Bronchial epithelial cell (primary cell): Measurements from ENCODE around the gene DTX2. TPM values are rescaled to one million over a fixed set of nuclear protein-coding genes. Genes with fewer than 3 reads are reported as not detected.
"Not testable (repeated sequence)": the region's sequence is repeated elsewhere in the genome, so short reads cannot be mapped to it uniquely, and the experiment has no call there.

Experiments
- DNase-seq: peaks from one replicate; pipeline ENCODE4 v3.0.0-alpha.2; 2010; ENCODE audit warnings: low read depth
- FAIRE-seq: peaks from 2 replicates; lab custom pipeline; 2011; peaks lifted over from hg19 to GRCh38; lab: Jason Lieb, UNC
- H3K27me3 ChIP-seq: 2 replicates; pipeline ENCODE4 v1.5.1; 2011; ENCODE audit warnings: low read length; ENCODE audit not compliant: control insufficient read depth, insufficient read depth
- H3K36me3 ChIP-seq: 2 replicates; pipeline ENCODE4 v1.5.1; 2011; ENCODE audit warnings: low read length; ENCODE audit not compliant: control insufficient read depth, insufficient read depth
- H3K4me3 ChIP-seq: 2 replicates; pipeline ENCODE4 v1.5.1; 2011; ENCODE audit warnings: mild to moderate bottlenecking, low read depth, low read length, control low read depth
- total RNA-seq: library from RNA; depleted of rRNA; stranded (reverse); fragments of >200 nt; gene quantifications from 2 replicates; pipeline ENCODE4 v1.2.1, GENCODE V29; 2014

Gene DTX2
- total RNA-seq, 1 donor from 2014 or later, result 10.8 TPM

DNA sequence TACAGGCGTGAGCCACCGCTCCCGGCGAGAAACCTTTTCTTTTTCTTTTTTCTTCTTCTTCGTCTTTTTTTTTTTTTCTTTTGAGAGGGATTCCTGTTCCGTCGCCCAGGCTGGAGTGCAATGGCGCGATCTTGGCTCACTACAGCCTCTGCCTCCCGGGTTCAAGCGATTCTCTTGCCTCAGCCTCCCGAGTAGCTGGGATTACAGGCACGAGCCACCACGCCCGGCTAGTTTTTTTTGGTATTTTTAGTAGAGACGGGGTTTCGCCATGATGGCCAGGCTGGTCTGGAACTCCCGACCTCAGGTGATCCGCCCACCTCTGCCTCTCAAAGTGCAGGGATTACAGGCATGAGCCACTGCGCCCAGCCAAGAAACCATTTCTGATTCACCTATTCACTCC is 742 bp upstream of the DTX2 start:
- H3K27me3 ChIP-seq, H3K36me3 ChIP-seq, FAIRE-seq, H3K4me3 ChIP-seq, DNase-seq: not testable (repeated sequence)

DNA sequence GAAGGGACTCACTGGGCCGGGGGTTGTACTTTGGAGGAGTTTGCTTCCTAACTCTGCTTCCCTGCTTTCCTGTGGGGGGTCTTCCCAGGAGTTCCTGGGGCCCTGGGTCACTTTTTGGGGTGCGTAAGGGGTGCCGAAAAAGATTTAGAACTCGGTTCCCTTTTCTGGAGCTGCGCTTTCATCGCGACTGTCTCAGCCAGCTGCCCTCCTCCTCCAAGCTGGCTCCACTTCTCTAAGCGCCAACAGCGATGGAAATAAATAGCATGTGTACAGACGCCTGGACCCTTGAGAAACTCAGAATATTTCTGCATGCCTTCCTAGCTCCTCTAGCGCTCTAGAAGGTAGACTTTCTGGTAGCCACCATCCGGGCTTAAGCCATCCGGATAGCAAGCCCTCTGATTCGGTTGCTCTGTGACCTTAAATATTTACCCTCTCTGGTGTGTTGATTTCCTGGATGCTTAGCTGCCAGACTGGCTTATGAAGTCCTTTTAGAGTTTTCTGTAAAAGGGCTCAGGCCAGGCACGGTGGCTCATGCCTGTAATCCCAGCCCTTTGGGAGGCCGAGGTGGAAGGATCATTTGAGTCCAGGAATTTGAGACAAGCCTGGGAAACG is 868 bp downstream of the DTX2 start:
- not testable (repeated sequence) for H3K4me3 ChIP-seq, DNase-seq, FAIRE-seq, H3K36me3 ChIP-seq, H3K27me3 ChIP-seq

DNA sequence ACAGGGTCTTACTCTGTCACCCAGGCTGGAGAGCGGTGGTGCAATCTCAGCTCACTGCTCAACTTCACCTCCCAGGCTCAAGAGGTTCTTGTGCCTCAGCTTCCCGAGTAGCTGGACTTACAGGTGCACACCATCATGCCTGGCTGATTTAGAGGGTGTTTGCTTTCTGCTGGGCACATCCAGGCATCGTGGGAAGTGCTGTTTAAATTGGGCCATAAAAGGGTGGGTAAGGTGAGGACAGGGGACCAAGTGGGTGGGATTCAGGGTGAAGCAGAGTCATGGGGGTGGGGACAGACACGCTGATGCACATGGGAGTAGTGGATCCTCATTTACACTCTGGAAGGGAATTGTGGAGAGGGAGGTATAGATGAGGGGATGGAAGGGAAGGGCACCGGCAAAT is 3.5 kb downstream of the DTX2 start:
- not testable (repeated sequence) for DNase-seq, FAIRE-seq, H3K36me3 ChIP-seq, H3K4me3 ChIP-seq, H3K27me3 ChIP-seq

DNA sequence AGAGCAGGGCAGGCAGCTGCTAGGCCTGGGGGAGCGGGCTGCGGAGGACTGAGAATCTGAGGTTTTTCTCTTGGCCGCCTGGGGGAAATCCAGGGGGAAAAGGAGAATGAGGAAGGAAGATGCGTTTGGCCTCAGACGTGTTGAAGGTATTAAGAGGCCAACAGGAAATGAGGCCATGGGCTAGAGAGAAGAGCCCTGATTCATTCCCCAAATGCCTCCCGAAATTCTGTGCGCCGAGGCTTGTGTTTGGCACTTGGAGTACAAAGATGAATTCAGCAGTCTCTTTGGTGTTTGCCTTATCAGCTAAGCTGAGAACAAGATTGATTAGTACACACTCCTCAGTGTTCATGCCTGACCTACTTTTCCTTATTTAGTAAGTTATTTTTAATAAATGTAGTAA is 4.4 kb downstream of the DTX2 start:
- FAIRE-seq, DNase-seq, H3K27me3 ChIP-seq, H3K4me3 ChIP-seq, H3K36me3 ChIP-seq: not testable (repeated sequence)

DNA sequence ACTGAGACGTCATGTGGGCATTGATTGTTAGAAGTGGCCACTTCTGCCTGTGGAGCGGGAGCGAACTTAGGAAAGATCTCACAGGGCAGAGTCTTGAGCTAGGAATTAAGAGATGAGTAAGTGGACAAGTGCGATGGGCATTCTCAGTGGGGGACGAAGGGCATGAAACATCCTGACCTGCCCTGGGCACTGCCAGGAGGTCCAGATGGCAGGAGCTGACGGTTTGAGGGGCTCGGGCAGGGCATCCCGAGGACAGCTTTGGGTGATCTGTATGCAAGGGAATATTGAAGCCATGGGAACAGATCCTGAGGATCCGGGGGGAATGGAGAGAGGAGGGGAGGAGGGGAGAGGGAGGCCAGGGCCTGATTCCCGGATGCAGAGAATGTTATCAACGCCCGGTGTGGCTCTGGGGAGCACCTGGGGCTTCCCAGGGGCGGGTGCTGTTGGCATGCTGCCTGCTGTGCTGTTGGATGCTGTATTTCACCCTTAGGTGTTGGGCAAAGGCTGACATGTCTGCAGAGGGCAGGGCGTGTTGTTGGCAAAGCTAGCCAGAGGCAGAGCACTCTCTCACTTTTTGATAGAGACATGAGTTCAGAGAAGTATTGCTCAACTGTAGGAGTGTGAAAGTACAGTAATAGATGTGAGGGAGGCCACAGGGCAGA is 6.4 kb downstream of the DTX2 start:
- not testable (repeated sequence) for H3K27me3 ChIP-seq, H3K4me3 ChIP-seq, H3K36me3 ChIP-seq
- FAIRE-seq, result peak; percentile 7
- peak; percentile 78 for DNase-seq

DNA sequence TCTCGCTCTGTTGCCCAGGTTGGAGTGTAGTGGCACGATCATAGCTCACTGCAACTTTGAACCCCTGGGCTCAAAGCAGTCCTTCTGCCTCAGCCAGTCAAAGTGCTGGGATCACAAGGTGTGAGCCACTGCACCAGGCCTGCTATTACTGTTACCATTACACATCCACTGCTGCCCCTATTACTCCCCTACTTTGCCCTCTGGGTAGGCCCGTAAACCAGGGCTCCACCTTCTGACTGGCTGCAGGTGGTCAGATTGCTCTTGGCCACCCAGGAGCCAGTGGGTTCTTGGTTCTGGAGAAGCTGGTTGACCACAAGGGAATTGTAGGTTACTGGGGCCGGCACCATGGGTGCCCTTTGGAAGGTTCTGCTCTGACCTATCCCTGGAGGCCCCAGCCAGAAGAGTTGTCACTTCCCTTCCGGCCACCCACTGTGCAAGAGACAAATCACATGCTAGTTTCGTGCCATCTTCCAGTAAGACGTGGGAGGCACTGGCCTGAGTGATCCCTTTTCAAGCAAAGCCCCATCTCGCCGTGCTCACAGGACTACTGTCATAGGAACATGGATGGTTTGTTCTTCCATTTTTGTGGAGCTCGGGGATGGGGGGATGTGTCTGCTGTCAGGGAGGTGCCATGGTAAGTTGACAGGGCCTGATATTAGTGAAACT is 10.2 kb downstream of the DTX2 start:
- H3K36me3 ChIP-seq, FAIRE-seq, DNase-seq, H3K27me3 ChIP-seq, H3K4me3 ChIP-seq: not testable (repeated sequence)

DNA sequence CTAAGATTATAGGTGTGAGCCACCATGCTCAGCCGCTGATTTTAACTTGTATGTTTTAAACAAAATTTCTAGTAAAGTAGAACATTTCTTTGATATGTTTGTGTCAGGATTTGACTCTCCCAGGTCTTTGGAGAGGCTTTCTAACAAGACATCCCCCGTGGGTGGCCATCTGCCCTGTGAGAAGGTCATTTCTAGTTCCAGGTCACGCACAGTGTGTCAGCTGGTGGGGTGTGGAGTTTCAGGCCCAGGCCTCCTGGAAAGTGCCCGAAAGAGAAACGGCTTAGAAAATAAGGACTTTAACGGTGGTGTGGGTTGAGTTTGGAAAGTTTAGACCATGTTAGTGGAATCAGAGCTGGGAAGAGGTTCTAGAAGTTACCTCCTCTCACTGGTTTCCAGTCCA is 11.6 kb downstream of the DTX2 start:
- DNase-seq, H3K36me3 ChIP-seq, H3K27me3 ChIP-seq, H3K4me3 ChIP-seq, FAIRE-seq: not testable (repeated sequence)

DNA sequence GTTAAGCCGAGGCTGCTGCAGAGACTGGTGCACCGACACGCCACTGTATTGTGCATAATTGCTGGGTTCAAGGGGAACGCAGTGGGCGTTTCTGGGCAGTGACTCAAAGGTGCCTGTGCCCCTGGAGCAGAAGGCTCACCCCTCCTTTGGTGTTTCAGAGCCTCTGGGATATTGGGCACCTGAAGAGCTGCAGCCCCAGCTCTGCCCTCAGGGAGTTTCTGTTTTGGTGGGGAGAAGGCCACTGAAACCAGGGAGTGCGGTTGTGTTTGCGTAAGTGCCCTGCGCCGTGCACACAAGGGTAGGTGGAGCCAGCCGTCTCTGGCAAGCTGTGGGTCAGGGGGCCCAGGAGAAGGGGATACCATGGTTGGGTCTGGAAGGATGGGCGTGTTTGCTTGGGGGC is 14.8 kb downstream of the DTX2 start:
- not testable (repeated sequence) for FAIRE-seq, H3K27me3 ChIP-seq, DNase-seq, H3K36me3 ChIP-seq, H3K4me3 ChIP-seq

DNA sequence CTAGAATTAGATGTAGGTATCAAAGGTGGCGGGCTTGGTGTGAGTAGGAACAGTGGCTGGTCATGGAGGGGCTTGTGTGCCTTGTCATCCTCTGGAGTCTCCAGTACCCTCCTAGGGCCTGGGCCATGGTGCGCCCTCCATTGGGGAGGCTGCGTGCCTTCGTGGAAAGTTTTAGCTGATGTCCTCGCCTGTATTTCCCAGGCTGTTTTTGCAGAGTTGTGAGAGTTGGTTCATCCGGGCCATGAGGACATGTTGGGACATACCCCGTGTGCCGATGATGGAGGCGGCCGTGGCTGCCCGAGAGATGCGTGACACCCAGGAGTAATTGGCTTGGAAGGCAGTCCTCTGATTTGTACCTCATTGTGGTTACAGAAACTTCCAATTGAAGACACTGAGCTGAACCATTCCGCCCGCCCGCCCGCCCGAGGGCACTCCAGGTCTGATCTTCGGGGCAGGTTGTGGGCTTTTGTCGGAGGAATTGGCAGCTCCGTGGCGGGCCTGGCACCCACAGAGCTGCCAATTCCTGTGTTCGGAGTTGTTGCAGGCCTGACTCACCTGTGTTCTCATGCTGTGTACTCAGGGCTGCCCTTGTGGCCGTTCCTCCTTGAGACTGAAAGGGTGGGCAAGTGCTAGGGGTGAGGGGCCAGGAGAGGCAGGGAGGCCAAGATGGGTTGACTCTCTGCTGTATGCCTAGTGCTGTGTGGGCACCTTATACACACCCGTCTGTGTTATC is 15.4 kb downstream of the DTX2 start:
- not testable (repeated sequence) for H3K36me3 ChIP-seq, H3K4me3 ChIP-seq, H3K27me3 ChIP-seq
- DNase-seq (peak; percentile 6), FAIRE-seq (peak; percentile 66)

DNA sequence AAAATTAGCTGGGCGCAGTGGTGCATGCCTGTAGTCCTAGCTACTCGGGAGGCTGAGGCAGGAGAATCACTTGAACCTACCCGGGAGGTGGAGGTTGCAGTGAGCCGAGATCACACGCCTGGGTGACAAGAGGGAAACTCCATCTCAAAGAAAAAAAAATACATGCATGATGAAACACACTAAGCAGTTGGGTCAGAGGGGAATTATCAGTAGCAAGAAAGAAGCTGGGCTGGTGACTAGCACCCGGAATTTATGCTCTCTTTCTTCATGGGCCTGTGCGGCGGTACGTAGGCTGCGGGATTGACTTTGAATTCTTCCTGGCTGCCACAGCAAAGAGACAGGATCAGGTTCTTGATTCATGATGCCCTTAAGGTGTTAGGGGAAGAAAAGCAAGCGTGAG is 18.1 kb downstream of the DTX2 start:
- not testable (repeated sequence) for FAIRE-seq, H3K36me3 ChIP-seq, H3K27me3 ChIP-seq, H3K4me3 ChIP-seq, DNase-seq

DNA sequence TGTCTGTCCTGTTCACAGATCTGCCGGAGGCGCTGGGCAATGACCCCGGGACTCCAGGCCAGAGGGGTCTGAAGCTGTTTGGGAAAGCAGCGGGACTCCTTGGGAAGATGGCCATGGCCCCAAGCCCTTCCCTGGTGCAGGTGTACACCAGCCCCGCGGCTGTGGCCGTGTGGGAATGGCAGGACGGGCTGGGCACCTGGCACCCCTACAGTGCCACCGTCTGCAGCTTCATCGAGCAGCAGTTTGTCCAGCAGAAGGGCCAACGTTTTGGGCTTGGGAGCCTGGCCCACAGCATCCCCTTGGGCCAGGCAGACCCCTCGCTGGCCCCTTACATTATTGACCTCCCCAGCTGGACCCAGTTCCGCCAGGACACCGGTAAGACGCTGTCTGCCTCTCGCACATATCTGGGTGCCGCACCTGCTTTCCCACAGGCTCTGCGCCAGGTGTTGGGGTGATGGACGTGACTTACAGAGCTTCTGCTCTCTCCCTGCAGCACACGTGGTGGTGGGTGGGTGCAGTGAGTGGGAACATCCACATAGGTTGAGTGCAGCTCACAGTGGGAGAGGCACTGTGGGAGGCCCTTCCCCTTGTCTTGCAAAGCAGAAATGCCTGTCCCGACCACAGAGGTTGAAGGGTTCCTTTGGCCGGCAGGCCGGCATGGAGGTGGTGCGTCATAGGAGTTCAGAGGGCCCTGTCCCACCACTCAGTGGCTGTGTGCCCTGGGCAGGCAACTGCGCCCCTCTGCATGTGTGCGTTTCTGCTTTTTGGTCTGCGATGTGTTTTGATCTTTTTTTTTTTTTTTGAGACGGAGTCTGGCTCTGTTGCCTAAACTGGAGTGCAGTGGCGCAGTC is 19.1 kb downstream of the DTX2 start:
- not testable (repeated sequence) for DNase-seq, H3K27me3 ChIP-seq, FAIRE-seq, H3K4me3 ChIP-seq, H3K36me3 ChIP-seq

DNA sequence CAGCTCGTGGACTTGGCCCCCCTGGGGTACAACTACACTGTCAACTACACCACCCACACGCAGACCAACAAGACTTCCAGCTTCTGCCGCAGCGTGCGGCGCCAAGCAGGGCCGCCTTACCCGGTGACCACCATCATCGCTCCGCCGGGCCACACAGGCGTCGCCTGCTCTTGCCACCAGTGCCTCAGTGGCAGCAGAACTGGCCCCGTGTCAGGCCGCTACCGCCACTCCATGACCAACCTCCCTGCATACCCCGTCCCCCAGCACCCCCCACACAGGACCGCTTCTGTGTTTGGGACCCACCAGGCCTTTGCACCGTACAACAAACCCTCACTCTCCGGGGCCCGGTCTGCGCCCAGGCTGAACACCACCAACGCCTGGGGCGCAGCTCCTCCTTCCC is 21.2 kb downstream of the DTX2 start:
- not testable (repeated sequence) for H3K36me3 ChIP-seq, DNase-seq, H3K27me3 ChIP-seq, FAIRE-seq, H3K4me3 ChIP-seq

DNA sequence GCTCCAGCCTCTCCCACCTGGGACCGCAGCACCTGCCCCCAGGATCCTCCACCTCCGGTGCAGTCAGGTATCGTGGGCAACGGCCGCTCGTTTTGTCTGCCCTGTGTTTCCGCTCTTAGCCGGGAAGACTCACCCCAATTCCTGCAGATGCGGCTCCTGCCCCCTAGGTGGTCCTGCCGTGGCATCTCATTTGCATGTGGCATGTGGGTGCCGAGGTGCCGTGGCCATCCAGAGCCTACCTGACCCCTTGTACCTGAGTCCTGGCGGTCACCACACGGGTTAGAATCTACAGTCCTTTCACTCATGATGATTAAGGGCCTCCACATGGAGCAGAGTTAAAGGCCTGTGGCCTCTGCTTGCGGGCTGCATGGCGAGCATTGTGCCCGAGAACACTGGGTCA is 21.6 kb downstream of the DTX2 start:
- H3K36me3 ChIP-seq, DNase-seq, H3K27me3 ChIP-seq, FAIRE-seq, H3K4me3 ChIP-seq: not testable (repeated sequence)
